GM19351 (cell line): Measurements from ENCODE around the gene GRK5.
A peak's percentile ranks its signal among the peaks of the same experiment; 100 is the strongest.
"Not testable (repeated sequence)": the region's sequence is repeated elsewhere in the genome, so short reads cannot be mapped to it uniquely, and the experiment has no call there.

ENCODE experiments used
- ATAC-seq: cut with Tn5 transposase; IDR thresholded peaks from one replicate; pipeline ENCODE4 v1.9.1; 2021; ENCODE audit warnings: mild to moderate bottlenecking, moderate library complexity; ENCODE audit not compliant: unreplicated experiment

Gene GRK5

DNA sequence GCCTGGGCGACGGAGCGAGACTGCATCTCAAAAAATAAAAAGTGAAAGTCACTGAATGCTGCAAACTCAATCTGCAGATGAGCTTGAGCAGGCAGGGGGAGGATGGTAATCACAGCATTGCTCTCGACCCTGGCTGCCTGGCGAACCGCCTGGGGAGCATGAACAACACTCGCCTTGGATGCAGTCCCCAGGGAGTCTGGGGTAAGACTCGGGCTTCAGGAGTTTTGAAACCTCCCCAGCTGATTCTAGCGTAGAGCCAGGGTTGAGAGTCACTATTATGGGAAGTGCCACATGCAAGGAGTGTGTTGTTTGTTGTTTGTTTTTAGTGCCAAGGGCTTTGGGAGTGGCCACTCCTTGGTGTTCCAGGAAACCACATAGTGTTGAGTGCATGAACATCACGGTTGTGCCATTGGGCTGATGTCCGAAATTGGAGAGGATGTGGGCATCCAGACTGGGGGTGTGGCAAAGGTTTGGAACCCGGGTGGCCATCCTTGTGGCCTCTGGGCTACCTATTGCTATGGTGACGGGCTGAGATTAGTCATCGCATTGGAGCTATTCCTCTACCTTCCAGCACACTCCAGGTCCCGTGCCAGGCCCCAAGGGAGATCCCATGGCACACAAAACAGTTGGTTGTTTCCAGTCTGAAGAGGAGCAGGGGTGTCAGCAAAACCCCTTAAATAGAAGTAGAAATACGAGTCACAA lies 242.5 kb downstream of the GRK5 start:
- no peak for ATAC-seq

DNA sequence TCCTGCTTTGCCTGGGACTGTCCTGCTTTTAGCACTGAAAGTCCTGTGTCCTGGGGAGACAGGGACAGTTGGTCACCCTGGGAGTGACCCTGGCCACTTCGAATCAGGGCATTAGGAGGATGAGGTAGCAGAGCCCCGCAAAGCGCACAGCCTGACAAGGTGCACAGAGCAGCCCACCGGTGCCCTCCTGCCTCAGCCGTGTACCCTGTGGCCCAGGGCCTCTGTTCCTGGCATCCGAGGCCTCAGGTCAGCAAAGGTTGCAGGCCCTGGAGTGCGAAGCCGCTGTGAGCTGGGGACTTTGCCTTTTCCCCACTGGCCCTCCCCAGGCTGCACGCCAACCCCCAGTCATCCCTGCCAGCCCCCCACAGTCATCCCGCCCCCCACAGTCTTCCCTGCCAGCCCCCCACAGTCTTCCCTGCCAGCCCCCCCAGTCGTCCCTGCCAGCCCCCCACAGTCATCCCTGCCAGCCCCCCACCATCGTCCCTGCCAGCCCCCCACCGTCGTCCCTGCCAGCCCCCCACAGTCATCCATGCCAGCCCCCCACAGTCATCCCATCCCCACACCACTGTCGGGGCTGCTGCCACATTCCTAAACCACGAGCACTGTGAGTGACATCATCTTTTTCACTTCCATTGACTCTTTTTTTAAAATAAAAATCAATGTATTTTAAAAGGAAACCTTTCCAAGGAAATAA lies 243.4 kb downstream of the GRK5 start:
- no peak for ATAC-seq

DNA sequence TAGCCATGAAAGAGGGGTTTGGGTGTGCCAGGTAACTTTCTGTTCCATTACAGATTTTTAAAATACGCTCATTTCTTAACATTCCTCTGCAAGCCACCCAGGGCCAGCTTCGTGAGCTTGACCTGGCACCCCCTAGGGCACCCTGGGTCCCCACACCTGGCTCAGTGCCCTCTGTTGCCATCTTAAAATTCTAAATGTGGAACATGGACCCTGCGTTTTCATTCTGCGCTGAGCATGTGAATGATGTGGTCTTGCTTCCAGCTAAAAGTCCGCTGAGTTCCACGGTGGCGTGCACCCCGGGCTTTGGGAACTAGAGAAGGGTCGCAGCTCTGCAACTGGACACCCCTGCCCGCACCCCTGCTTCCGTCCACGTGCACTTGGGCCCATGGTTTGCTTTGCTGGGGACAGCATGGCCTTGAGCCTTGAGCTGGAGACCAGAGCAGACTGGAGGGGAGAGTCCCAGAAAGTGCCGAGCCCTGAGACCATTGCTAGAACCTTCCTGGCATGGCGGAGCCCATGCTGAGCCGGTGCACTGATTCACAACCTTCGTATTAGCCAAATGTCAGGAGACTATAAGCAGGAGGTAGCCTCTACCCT lies 244.0 kb downstream of the GRK5 start:
- no peak for ATAC-seq

DNA sequence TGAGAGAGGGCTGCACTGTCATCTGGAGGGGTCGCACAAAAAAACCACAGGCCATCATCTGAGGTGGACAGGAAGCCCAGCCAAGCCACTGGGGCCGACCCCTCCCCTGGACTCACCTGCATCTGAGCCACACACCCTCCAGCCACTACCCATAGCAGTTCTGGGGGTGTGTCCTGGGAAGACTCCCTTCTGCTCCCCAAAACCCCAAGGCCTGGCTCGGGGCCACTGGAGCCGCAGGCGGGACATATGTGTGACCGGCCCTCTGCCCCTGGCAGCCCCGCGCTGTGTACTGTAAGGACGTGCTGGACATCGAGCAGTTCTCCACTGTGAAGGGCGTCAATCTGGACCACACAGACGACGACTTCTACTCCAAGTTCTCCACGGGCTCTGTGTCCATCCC lies 245.0 kb downstream of the GRK5 start:
- no peak for ATAC-seq

DNA sequence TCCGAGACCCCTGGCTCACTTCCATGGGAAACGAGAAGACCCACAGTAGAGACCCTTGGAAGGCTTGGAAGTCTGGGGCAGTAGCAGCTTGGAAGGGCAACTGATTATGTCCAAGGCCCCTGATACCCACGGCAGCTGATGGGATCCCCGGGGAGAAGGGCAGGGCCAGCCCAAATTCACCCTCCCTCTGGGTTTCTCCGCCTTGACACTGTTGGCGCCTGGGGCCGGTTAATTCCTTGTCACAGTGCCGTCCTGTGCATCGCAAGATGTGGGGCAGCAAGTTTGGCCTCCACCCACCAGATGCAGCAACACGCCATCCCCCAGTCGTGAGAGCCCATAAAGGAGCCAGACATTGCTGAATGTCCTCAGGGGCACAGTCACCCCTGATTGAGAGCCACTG lies 245.9 kb downstream of the GRK5 start:
- ATAC-seq = no peak

DNA sequence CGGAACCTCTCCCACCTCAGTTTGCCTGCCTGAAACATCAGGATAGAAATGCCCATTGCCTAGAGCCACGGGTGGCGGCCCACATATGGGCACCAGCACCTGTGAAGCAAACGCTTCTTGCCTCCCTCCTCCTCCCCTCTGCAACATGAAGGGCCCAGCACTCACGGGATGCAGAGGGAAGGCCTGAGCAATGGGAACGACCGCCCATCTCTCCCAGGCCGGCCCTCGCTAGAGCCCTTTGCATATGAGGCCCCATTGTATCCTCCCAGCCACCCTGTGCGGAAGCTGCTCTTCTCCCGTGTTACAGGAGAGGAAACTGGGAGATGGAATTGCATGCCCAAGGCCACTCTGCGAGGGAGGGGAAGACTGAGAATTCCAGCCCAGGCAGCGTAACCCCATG lies 246.9 kb downstream of the GRK5 start:
- ATAC-seq = no peak

DNA sequence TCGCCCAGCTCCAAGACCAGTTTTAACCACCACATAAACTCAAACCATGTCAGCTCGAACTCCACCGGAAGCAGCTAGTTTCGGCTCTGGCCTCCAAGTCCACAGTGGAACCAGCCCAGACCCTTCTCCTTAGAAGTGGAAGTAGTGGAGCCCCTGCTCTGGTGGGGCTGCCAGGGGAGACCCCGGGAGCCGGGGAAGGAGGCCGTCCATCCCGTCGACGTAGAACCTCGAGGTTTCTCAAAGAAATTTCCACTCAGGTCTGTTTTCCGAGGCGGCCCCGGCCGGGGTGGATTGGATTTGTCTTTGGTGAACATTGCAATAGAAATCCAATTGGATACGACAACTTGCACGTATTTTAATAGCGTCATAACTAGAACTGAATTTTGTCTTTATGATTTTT lies 247.6 kb downstream of the GRK5 start:
- no peak for ATAC-seq

DNA sequence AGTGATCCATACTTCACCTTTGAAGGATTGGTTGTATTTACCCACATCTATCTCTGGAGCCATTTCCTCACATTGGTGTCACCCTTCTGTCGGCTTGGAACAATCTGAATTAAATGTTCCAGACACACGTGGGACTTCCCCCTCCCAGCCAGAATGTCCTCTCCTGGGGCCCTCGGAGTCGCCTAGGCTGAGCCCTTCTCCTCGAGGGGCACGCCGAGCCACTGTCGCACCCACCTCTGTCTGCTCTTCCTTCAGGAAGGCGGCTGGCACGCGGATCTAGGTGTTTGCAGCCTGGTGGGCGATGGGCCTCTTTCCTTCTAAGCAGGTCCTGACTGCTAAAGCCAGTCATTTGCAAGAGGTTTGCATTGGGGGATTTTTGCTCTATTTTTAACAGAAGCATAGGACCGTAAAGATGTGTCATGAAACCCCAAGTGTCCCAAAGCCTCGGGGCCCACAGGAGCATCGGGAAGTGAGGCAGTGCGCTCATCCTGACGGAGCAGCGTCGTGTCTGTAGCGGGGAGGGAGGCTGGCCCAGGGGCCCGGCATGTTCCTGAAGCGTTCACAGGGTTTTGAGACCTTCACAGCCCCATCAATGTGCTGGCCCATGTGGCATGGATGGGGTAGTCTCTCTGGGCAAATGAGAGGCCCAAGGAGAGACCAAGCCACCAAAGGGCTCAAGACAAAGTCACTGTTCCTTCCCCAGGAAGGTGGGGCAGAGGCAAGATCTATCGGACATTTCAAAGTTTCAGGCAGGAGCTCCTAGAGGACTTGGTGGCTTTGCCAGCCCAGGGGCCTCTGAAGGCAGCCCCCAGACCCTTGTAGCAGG lies 248.5 kb downstream of the GRK5 start:
- peak; percentile 66 for ATAC-seq

DNA sequence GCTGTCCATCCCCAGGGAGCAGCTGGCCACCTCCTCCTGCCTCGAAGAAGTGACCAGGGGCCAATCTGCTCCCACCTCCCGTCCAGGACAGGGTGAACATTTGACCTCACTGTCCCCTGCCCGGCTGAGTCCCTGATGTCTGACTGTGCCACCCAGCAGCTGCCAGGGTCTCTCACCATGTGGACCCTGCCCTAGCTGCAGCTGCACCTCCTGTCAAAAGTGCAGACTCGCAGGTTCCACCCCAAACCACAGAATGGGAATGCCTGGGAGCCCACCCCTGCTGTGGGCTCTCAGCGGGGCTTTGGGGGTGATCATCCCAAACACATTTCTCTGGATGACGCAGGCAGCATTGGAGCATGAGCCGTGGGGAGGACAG lies 249.1 kb downstream of the GRK5 start:
- ATAC-seq = no peak

DNA sequence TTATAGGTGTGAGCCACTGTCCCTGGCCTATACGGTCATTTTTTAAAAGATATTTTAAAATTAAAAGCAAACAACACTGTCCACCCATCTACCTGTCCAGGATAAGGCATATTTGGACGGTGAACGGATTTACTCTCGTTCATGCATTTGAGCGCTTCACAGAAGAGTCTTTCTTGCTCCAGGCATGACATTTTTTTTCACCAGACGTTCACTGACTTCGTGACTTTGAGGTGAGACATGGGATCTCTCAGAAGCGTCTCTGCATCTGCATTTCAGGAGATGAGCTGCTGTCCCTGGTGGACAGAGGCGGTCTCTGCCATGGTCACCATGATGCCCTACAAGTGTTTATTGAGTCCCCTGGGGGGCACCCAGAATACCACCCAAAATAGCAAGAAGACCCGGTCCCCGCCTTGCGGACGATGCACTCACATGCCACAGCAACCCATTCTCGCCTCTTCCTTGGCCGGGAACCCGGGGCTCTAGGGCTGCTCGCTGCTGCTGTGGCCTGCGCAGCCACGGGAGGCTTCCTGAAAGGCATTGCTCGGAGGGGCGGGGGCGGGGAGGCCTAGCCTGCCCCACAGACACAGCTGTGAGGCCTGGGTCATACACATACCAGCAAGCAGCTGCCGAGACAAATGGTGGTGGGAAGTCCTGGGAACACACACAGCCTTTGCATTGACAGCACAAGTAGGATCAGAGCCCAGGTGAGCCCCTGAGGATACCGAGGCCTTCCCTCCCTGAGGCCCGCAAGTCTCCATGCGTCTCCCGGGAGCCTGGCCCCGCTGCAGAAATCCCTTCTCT lies 250.8 kb downstream of the GRK5 start:
- ATAC-seq = no peak

DNA sequence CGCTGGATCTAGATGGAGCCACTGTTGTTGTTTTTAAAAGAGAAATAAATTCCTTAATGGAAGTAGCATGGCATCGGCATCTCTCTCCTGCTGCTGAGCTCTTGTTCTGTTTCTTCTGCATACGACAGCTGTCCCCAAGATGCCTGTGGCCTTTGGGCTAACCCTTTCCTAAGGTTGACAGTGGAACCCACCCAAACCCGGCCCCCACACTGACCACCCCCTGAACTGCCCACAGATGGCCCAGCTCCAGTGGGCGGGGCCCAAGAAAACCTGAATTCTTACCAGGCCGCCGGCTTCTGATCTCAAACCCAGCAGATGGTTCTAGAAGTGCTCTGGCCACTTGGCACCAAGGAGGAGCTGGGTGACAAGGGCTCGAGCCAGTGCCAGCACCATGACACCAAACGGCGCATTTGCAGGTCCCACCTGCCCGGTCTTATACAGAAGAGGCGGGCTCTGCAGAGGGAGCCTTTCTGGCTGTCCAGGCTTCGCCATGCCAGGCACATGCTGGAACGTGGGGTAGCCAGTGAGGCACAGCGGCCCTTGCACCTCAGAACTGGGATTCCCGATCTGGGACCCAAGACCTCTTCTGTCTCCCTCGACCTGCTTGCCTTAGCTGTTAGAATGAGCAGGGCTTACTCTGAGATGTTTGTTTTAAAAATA lies 252.4 kb downstream of the GRK5 start:
- ATAC-seq = no peak

DNA sequence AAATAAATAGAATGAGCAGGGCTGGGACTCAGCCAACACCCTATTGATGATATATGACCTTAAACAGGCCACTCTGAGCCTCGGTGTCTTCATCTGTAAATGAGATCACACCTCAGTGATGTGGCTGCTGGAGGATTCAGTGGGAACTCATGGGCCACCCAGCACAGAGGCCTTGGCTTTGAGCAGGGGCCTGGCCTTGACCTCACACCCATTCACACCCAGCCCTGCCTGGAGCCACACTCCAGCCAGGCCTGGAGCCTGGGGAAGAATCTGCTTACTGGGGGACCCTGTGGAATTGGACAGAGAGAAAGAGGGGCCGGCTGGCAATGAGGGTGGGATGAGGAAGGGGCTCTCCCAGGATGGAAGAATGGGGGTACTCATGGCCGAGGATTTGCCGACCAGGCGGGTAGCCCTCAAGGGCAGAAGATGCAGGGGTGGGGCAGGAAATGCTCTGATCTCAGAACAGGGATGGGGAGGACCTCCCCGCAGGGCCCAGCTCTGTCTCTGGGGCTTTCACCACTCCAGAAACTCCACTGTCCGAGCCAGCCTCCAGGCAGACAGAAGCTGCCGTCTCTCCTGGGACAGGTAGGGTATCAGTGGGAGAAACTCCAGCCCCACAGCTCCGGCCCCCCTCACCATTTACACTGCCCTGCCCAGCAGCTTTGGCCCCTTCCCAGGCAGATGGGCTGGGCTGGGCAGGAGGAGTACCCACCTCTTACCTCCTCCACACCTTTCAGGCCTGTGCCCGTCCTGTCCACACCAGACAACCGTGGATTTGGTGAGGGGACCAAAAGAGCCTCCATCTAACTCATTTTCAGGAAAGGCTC lies 253.2 kb downstream of the GRK5 start:
- ATAC-seq = no peak

DNA sequence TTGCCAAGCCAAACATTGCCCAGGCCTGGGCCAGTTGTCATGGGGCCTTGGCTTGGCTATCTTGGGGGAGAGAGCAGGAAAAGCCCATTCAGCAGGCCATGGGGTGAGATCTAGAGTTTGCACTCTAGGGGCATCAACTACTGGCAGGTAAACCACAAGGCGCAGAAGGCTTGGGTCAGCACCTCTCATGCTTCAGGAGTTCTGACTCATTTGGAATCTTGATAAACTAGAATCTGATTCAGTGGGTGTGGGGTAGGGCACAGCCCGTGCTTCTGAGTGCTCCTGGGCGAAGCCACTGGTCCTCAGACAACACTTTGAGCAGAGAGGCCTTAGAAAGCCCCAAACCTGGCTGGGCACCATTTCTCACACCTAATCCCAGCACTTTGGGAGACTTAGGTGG lies 254.0 kb downstream of the GRK5 start:
- ATAC-seq = peak; percentile 62

DNA sequence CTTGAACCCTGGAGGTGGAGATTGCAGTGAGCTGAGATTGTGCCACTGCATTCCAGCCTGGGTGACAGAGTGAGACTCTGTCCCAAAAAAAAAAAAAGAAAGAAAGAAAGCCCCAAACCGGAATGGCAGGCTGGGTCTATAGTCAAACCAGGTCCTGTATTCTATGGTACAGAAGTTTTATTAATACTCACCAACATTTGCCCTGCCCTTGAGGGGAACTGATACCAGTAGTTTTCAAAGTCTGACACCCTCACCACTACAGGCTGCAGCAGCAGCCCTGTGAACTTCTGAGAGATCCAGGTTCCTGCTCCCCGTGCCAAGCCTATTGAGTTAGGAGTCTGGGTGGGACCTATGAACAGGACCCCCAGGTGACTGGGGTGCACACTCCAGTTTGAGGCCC lies 254.6 kb downstream of the GRK5 start:
- peak; percentile 84 for ATAC-seq

DNA sequence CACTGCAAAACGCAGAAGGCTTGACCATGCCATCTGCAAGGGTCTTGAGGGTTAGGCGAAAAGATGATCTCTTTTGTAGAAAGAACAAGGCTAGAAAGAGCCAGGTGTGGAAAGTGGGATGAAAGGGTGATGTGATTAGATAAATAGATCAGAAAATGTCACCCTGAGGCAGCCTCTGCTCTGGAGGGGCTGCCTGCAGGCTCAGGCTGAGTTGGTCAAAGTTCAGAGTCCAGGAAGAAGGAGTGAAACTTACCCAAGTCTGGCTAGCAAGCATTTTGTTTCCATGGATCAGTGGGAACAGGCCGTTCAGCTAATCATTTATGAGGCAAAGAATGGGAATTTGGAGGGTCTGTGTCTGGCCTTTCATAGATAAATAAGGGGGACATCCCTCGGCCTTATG lies 255.4 kb downstream of the GRK5 start:
- no peak for ATAC-seq

DNA sequence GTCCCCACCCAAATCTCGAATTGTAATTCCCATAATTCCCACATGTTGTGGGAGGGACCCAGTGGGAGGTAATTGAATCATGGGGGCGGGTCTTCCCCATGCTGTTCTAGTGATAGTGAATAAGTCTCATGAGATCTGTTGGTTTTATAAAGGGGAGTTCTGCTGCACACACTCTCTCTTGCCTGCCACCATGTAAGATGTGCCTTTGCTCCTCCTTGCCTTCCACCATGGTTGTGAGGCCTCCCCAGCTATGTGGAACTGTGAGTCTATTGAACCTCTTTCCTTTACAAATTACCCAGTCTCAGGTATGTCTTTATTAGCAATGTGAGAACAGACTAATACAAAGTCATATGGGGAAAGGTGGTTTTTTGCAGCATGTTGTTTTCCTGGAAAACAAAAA lies 255.8 kb downstream of the GRK5 start:
- not testable (repeated sequence) for ATAC-seq

DNA sequence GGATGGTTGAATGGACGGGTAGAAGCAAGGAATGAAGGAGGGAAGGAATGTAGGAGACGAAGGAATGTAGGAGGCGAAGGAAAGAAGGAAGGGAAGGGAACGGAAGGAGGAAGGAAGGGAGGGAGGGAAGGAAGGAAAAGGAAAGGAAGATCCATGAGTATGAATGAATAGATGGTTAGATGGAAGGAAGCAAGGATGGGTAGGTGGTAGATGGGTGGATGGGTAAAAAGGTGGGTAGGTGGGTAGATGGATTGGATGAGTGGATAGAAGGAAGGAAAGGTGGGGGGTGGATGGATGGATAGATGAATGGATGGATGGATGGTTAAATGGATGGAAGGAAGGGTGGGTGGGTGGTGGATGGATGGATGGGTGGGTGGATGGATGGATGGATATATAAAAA lies 257.7 kb downstream of the GRK5 start:
- ATAC-seq = no peak

DNA sequence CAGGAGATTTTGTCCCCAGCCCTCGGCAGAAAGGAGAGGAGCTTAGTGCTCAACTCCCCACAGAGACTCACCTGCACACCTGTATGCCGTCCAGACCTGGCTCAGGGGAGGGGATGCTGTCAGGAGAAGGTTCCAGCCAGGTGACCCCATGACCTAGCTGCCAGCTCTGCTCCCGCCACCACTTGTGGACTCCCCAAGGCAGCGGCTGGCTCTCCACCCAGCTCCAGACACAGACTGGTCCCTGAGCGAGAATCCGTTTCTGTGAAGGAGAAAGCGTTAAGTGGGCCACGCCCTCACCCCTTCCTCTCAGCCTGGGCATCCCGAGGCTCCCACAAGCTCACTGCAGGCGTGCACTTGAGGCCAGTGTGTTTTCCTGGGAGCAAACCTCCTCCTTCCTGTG lies 258.7 kb downstream of the GRK5 start:
- ATAC-seq = no peak

DNA sequence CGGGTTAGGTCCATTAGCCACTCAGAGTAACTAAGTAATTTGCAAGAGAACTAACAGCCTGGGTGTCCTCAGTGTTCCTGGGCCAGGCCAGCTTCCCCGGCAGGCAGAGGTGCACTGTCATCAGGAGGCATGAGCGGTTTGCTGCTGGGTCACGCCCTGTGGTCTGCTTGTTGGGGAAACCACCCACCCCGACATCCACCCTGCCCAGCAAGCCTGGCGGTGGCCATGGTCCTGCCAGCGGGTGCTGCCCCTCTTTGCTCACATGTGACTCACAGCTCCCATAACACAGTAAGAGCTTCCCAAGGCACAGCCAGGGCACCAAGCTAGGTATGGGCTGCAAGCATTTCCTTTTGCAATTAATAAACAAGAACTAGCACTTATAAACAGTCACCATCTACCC lies 259.3 kb downstream of the GRK5 start:
- ATAC-seq = no peak
